ENCODE measurements around the gene ADCY4.

Gene ADCY4

DNA sequence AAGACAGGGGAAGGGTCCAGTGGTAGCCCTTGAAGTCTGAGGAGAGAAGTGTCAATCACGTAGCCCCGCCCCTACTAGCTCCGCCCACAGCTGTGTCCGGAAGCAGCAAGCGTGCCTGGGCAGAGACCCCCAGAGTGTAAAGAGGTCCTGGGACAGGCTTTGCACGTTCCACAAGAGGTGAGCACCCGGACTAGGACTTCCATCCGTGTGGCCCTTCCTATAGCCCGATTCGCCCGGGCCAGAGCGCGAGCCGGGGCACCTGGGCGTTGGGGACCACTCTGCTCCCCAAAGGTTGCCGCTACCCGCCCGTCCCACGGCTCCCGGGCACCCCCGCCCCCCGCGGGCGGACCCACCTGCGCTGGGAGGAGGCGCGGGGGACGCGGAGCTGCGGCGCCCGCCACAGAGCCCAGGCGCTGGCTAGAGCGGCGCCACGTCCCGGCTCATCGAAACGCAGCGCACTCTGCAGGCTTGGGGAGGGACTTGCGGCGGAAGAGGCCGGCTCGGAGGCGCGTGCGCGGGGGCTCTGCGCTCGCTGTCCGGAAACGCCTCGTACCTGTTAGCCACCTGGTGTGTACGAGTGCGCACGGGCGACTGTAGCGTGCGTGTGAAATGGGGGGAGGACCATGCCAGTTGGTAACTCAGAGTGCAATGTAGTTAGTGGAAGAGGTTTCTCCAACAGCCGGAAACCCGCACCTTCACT lies 63.6 kb downstream of the ADCY4 start, which contains the start of gene RABGGTA:
TSS of gene RABGGTA (minus strand) at position 464 of the 700 bp plus-strand sequence. CDS start 482 bp downstream, outside the sequence.
- peak; percentile 92 for DNase-seq

GRCh38 chr14:24270537-24271133 lies 64.2 kb downstream of the ADCY4 start:
- DNase-seq, result no peak

- no peak for DNase-seq
Observed at GRCh38 chr14:24269910-24270536, 64.8 kb downstream of the ADCY4 start.

- no peak for DNase-seq
Observed at GRCh38 chr14:24269368-24269767, 65.5 kb downstream of the ADCY4 start.

All from NCI-H510A (cell line).